HCT116 (cell line): ENCODE results near the gene MLYCD.

Experiments
- ATF3 ChIP-seq: IDR thresholded peaks from 2 replicates; pipeline ENCODE4 v1.6.1; 2012
- CTCF ChIP-seq, 3 experiments: fragments of 200-600 bp in 1 of 3; sonication (generic) in 1 of 3; IDR thresholded peaks in 2 of 3; conservative IDR thresholded peaks in 1 of 3; 2 replicates each; pipeline ENCODE4 v1.5.1; 2012 to 2017; ENCODE audit warnings: low read depth in 2 of 3, low read length in 2 of 3, antibody characterized with exemption in 1 of 3, borderline replicate concordance in 1 of 3, control low read depth in 1 of 3, mild to moderate bottlenecking in 1 of 3, mixed read lengths in 1 of 3, mixed run types in 1 of 3, moderate library complexity in 1 of 3; ENCODE audit not compliant: insufficient read depth in 1 of 3
- JUND ChIP-seq: IDR thresholded peaks from 2 replicates; pipeline ENCODE4 v1.6.1; 2012
- POLR2A ChIP-seq: IDR thresholded peaks from 2 replicates; pipeline ENCODE4 v1.7.0; 2011; ENCODE audit warnings: borderline replicate concordance; ENCODE audit not compliant: insufficient read depth, insufficient read length; ENCODE audit errors: extremely low read depth
- SRF ChIP-seq: IDR thresholded peaks from 2 replicates; pipeline ENCODE4 v1.6.1; 2012; ENCODE audit warnings: low read depth

- TF ChIP-seq POLR2A (no peak), ATF3 (no peak), CTCF (IDR thresholded peaks at IDR 0.05 in 2 of 3, conservative IDR thresholded peaks at IDR 0.05 in 1 of 3; ENCODE audit: borderline replicate concordance in 1 of 3, insufficient read depth in 1 of 3, low read depth in 2 of 3, low read length in 2 of 3) (no peak), JUND (no peak), SRF (no peak)
These were observed 35.2 kb downstream of the MLYCD start for GRCh38 chr16:83933885-83934683.
